ENCODE measurements around the gene SYPL1.

GRCh38 chr7:106112972-106113421 is 885 bp upstream of the SYPL1 start:
- TF ChIP-seq POLR2AphosphoS5 (IDR thresholded peaks at IDR 0.05) (no peak), CTCF (IDR thresholded peaks at IDR 0.05) (no peak), POLR2A (IDR thresholded peaks at IDR 0.05) (no peak)

All from prostate gland (tissue), 2 donors.